K562 (cell line): ENCODE measurements around the gene G6PC3. TPM values are rescaled to one million over a fixed set of nuclear protein-coding genes. Genes with fewer than 3 reads are reported as not detected.

ENCODE experiments used
- ATAC-seq: fragments of 200-7000 bp; cut with Tn5 transposase; 3 replicates; pipeline ENCODE4 v1.9.1; 2020; ENCODE audit warnings: moderate library complexity
- BruUV-seq: library from RNA; stranded (reverse); fragments of 400-500 nt; replicated peaks from 2 replicates; lab custom pipeline; 2021; lab: Mats Ljungman, UMichigan
- CTCF ChIA-PET: fragments of 300-600 bp; formaldehyde crosslinking; extraction: SDS; loops from one replicate; lab custom pipeline; 2021; ENCODE audit warnings: low intra/inter-chr PET ratio; lab: Yijun Ruan, JAX
- POLR2A ChIA-PET: fragments of 300-600, 350-650 bp; sonication (Branson Sonifier 250); formaldehyde crosslinking; extraction: SDS; loops from one replicate; lab custom pipeline; 2021; ENCODE audit warnings: antibody characterized with exemption, inconsistent platforms; lab: Yijun Ruan, JAX
- DNase-seq, 4 experiments: peaks; one replicate each; pipeline versions ENCODE4 v3.0.0 to v3.0.0-alpha.2; 2011 to 2018; ENCODE audit warnings: low spot score in 3 of 4, mixed read lengths in 3 of 4; ENCODE audit errors: extremely low read depth in 1 of 4
- FAIRE-seq: peaks from 2 replicates; lab custom pipeline; 2011; peaks lifted over from hg19 to GRCh38; lab: Jason Lieb, UNC
- H2AFZ ChIP-seq: 2 replicates; pipeline ENCODE4 v1.6.0; 2011; ENCODE audit warnings: low read depth, low read length, control low read depth, inconsistent platforms
- H3K27ac ChIP-seq: fragments of 200-600 bp; 3 replicates; pipeline ENCODE4 v1.8.0; 2011; ENCODE audit warnings: low read depth, mild to moderate bottlenecking, control low read depth, inconsistent platforms, low read length, moderate library complexity, mixed read lengths; ENCODE audit errors: extremely low read depth
- H3K27me3 ChIP-seq, 2 experiments: fragments of 300-600 bp in 1 of 2; 2 replicates in 1 of 2; 3 replicates in 1 of 2; pipeline versions ENCODE4 v1.6.0 to v1.8.0; 2011; ENCODE audit warnings: inconsistent platforms in 2 of 2, low read length in 2 of 2, mild to moderate bottlenecking in 1 of 2, mixed read lengths in 1 of 2, moderate library complexity in 1 of 2; ENCODE audit not compliant: control insufficient read depth in 2 of 2, insufficient read depth in 2 of 2
- H3K36me3 ChIP-seq: fragments of 300-600 bp; 3 replicates; pipeline ENCODE4 v1.8.0; 2011; ENCODE audit warnings: mild to moderate bottlenecking, low read length, inconsistent platforms; ENCODE audit not compliant: control insufficient read depth, insufficient read depth
- H3K4me1 ChIP-seq, 2 experiments: fragments of 200-600 bp in 1 of 2; replicated peaks in 1 of 2; 2 replicates in 1 of 2; 3 replicates in 1 of 2; pipeline versions ENCODE4 v1.5.1 to v1.8.0; 2011; ENCODE audit warnings: inconsistent platforms in 2 of 2, low read length in 2 of 2, mild to moderate bottlenecking in 1 of 2, mixed read lengths in 1 of 2, moderate library complexity in 1 of 2; ENCODE audit not compliant: control insufficient read depth in 2 of 2, insufficient read depth in 2 of 2
- H3K4me2 ChIP-seq: 2 replicates; pipeline ENCODE4 v1.6.1; 2011; ENCODE audit warnings: low read length, control low read depth, inconsistent platforms, mixed read lengths; ENCODE audit not compliant: insufficient read depth
- H3K4me3 ChIP-seq: fragments of 200-600 bp; sonication (generic), shearing (Covaris generic); 2 replicates; pipeline ENCODE4 v1.5.1; 2016; ENCODE audit warnings: control low read depth, inconsistent platforms
- H3K79me2 ChIP-seq: fragments of 200-600 bp; 3 replicates; pipeline ENCODE4 v1.8.0; 2011; ENCODE audit warnings: low read length, inconsistent platforms; ENCODE audit not compliant: control insufficient read depth, insufficient read depth
- H3K9ac ChIP-seq, 2 experiments: 2 replicates each; pipeline versions ENCODE4 v1.6.0 to v1.6.1; 2011; ENCODE audit warnings: low read depth in 2 of 2, low read length in 2 of 2, control low read depth in 1 of 2, inconsistent platforms in 1 of 2, mild to moderate bottlenecking in 1 of 2, mixed read lengths in 1 of 2; ENCODE audit not compliant: insufficient read depth in 1 of 2
- H3K9me1 ChIP-seq: one replicate; pipeline ENCODE4 v1.6.0; 2011; ENCODE audit warnings: inconsistent platforms, mild to moderate bottlenecking, low read length, moderate library complexity; ENCODE audit not compliant: control insufficient read depth, insufficient read depth
- H3K9me3 ChIP-seq: replicated peaks from 2 replicates; pipeline ENCODE4 v1.5.1; 2011; ENCODE audit warnings: low read depth, low read length, inconsistent platforms; ENCODE audit not compliant: control insufficient read depth, insufficient read depth
- H4K20me1 ChIP-seq: replicated peaks from 2 replicates; pipeline ENCODE4 v1.6.1; 2011; ENCODE audit warnings: low read length, inconsistent platforms, mixed read lengths; ENCODE audit not compliant: control insufficient read depth, insufficient read depth
- CTCFL ChIP-seq: IDR thresholded peaks from 2 replicates; pipeline ENCODE4 v1.6.1; 2011; ENCODE audit warnings: borderline replicate concordance, low read depth, mild to moderate bottlenecking, moderate library complexity, low read length; ENCODE audit not compliant: insufficient read depth, poor library complexity, severe bottlenecking
- EP300 ChIP-seq: IDR thresholded peaks from 2 replicates; pipeline ENCODE4 v1.6.1; 2012; ENCODE audit warnings: low read length, improper control_type of control experiment
- MBD2 ChIP-seq: sonication (generic); IDR thresholded peaks from 2 replicates; pipeline ENCODE4 v1.6.1; 2016; ENCODE audit warnings: low read depth, borderline replicate concordance
- ZNF253 ChIP-seq: fragments of 250-450 bp; sonication (Bioruptor Pico); conservative IDR thresholded peaks from 2 replicates; pipeline ENCODE4 v1.6.1; 2021; ENCODE audit warnings: mild to moderate bottlenecking
- ZNF764 ChIP-seq: fragments of 250-450 bp; sonication (Bioruptor Pico); IDR thresholded peaks from 2 replicates; pipeline ENCODE4 v1.4.0; 2020; ENCODE audit warnings: low read depth, mild to moderate bottlenecking, moderate library complexity
- WGBS: fragments of 100-300 bp; shearing (Covaris generic); methylation state at CpG from one replicate; pipeline ENCODE4 v1.1.6; 2016; ENCODE audit warnings: low coverage, mixed read lengths; ENCODE audit not compliant: insufficient coverage; ENCODE audit errors: missing lambda C conversion rate; 5-methylcytosine and 5-hydroxymethylcytosine counted together
- in situ Hi-C: fragments of 300-500 bp; cut with MboI; formaldehyde crosslinking; loops from 4 replicates; pipeline ENCODE4 v1.15.0; 2018; ENCODE audit warnings: inconsistent platforms, mixed read lengths
- intact Hi-C: fragments of 100-400 bp; cut with micrococcal nuclease; formaldehyde crosslinking; loops from 2 replicates; pipeline ENCODE4 v1.14.2; 2022
- polyA plus RNA-seq, 8 experiments: library from polyadenylated mRNA; depleted of rRNA in 4 of 8; stranded (reverse) in 5 of 8; unstranded in 3 of 8; fragments of >200 nt; fragmentation: Nextera tagmentation in 2 of 8; fragmentation: Illumina TruSeq in 1 of 8; extraction: Ambion mirVana in 2 of 8; extraction: Trizol in 1 of 8; gene quantifications; 2 replicates each; pipeline versions ENCODE4 v1.2.1 to v1.2.3, GENCODE V29; 2011 to 2014; ENCODE audit warnings: inconsistent platforms in 1 of 8, missing spikeins in 1 of 8
- total RNA-seq, 7 experiments: library from RNA; depleted of rRNA in 6 of 7; stranded (reverse); fragments of >200 nt in 6 of 7; fragmentation: Illumina TruSeq in 2 of 7; extraction: Trizol in 2 of 7; gene quantifications; 2 replicates each; pipeline versions ENCODE4 v1.2.1 to v1.2.3, GENCODE V29; 2011 to 2021; ENCODE audit warnings: low replicate concordance in 1 of 7

The G6PC3 gene
- total and polyA plus RNA-seq, 9 of the 15 experiments (the other 6 are each of a cell fraction or from before 2014, with no cell fraction given): 10.4 to 57.8 (median 31.1) TPM

- Histone ChIP-seq H3K79me2 (peaks cover 88% of the 10 kb centered on the region), H3K27ac (no peak overlapping the region; the same call in 2 of the 3 replicates), H3K4me2 (no peak overlapping the region), H3K4me1 (peaks cover 0 to 6% of the 10 kb centered on the region in 2 experiments; a peak in 3 of 5 replicates), H3K36me3 (peaks cover 88% of the 10 kb centered on the region), H2AFZ (no peak overlapping the region), H4K20me1 (peaks cover 5% of the 10 kb centered on the region; the same call in 1 of the 2 replicates), H3K9me3 (no peaks in the 10 kb centered on the region), H3K4me3 (no peak overlapping the region), H3K27me3 (no peaks in the 10 kb centered on the region), H3K9ac (no peak overlapping the region), H3K9me1 (no peaks in the 10 kb centered on the region)
- intact Hi-C loops (no loop called here), in situ Hi-C loops (no loop called here)
- BruUV-seq: no TSS peak
- POLR2A ChIA-PET: interaction anchor here (0.5 kb wide), 1 partner anchor 149 kb away, joined by 6 read pairs; no protein-coding TSS in a partner anchor
- CTCF ChIA-PET: no interaction called here
- ATAC-seq: no peak
- TF ChIP-seq CTCFL (no peak), EP300 (no peak), ZNF253 (no peak), MBD2 (no peak), ZNF764 (CRISPR knock-in tag) (no peak)
- DNase-seq: no peak
- no peak for FAIRE-seq
- WGBS: 86% methylated on average over 14 of the region's 14 CpGs
These were observed 11.2 kb upstream of the G6PC3 start for GRCh38 chr17:44059101-44059892.
